Kidney (tissue), 14 donors: ENCODE results near the gene EEF1AKMT1. TPM values are rescaled to one million over a fixed set of nuclear protein-coding genes. Genes with fewer than 3 reads are reported as not detected.

Source experiments
- DNase-seq, 5 donors: peaks; one replicate each; pipeline ENCODE4 v3.0.0-alpha.2; 2013 to 2020
- FAIRE-seq: peaks from 2 replicates; lab custom pipeline; 2012; peaks lifted over from hg19 to GRCh38; lab: Jason Lieb, UNC
- H3K27ac ChIP-seq, 2 donors: one replicate each; pipeline ENCODE4 v1.7.0; 2013; ENCODE audit warnings: low read depth in 2 of 2, low read length in 2 of 2, inconsistent platforms in 1 of 2
- H3K27me3 ChIP-seq: one replicate; pipeline ENCODE4 v1.7.1; 2013; ENCODE audit warnings: low read length, inconsistent platforms; ENCODE audit not compliant: control insufficient read depth, insufficient read depth
- H3K36me3 ChIP-seq, 3 donors: one replicate each; pipeline versions ENCODE4 v1.7.0 to v1.7.1; 2013; ENCODE audit warnings: low read length in 3 of 3, control low read depth in 1 of 3, inconsistent platforms in 1 of 3; ENCODE audit not compliant: insufficient read depth in 3 of 3, control insufficient read depth in 2 of 3
- H3K4me1 ChIP-seq, 3 donors: one replicate each; pipeline versions ENCODE4 v1.7.0 to v1.7.1; 2013; ENCODE audit warnings: low read length in 3 of 3, inconsistent platforms in 1 of 3, low read depth in 1 of 3; ENCODE audit not compliant: control insufficient read depth in 2 of 3, insufficient read depth in 2 of 3
- H3K4me3 ChIP-seq, 3 donors: one replicate each; pipeline versions ENCODE4 v1.7.0 to v1.8.1; 2013; ENCODE audit warnings: low read length in 3 of 3, control low read depth in 1 of 3, inconsistent platforms in 1 of 3
- H3K9ac ChIP-seq, 3 donors: one replicate each; pipeline versions ENCODE4 v1.7.0 to v1.7.1; 2013; ENCODE audit warnings: low read length in 3 of 3, control low read depth in 1 of 3, inconsistent platforms in 1 of 3
- H3K9me3 ChIP-seq, 3 donors: one replicate each; pipeline versions ENCODE4 v1.7.0 to v1.7.1; 2013; ENCODE audit warnings: low read length in 3 of 3, control low read depth in 1 of 3, inconsistent platforms in 1 of 3; ENCODE audit not compliant: control insufficient read depth in 2 of 3, insufficient read depth in 1 of 3
- CTCF ChIP-seq: IDR thresholded peaks from 3 replicates; pipeline ENCODE4 v1.5.1; 2012; ENCODE audit warnings: mild to moderate bottlenecking, moderate library complexity, borderline replicate concordance; ENCODE audit not compliant: insufficient read depth; ENCODE audit errors: extremely low read depth
- intact Hi-C: fragments of 100-400 bp; cut with DNase I; formaldehyde crosslinking; loops from one replicate; pipeline ENCODE4 v1.11.1; 2022
- polyA plus RNA-seq: library from polyadenylated mRNA; stranded (reverse); fragments of 350-450 nt; fragmentation: Illumina TruSeq; extraction: RNeasy Lipid Tissue Mini Kit (QIAGEN cat#74804); gene quantifications from one replicate; pipeline ENCODE4 v1.2.3, GENCODE V29; 2014; ENCODE audit warnings: low read depth, low replicate concordance; ENCODE audit not compliant: insufficient read depth
- total RNA-seq: library from RNA; stranded (reverse); fragmentation: NEBNext Ultra II Directional; extraction: Animal tissue kit (Norgen Biotek cat#: 25700); gene quantifications from one replicate; pipeline ENCODE4 v1.2.1, GENCODE V29; 2021
- donor health status: control.
- donor health status: control.
- donor health status: control.
- donor health status: control.
- donor health status: control.
- donor health status: DM: yes; HTN: yes; CAD: no.
- donor health status: Normal renal cell carcinoma (clear cell type).

Gene EEF1AKMT1
- total and polyA plus RNA-seq, 2 donors from 2014 or later = 10.7 to 16.6 TPM

GRCh38 chr13:20772401-20773131, 1.2 kb downstream of the EEF1AKMT1 start:
- Histone ChIP-seq H3K9me3 (peaks cover 0 to 1% (median 0%) of the 10 kb centered on the region in 3 donors), H3K27me3 (no peaks in the 10 kb centered on the region), H3K9ac (peak overlapping the region; percentile 78 to 95 (median 95)), H3K36me3 (no peaks in the 10 kb centered on the region), H3K4me1 (peaks cover 0 to 7% (median 5%) of the 10 kb centered on the region in 3 donors), H3K4me3 (peak overlapping the region; percentile 84 to 93 (median 88)), H3K27ac (no peak overlapping the region)
- intact Hi-C loops = no loop called here
- peak in 1 of 5 donors; percentile 0 for DNase-seq
- TF ChIP-seq CTCF = no peak
- no peak for FAIRE-seq

- H3K36me3 ChIP-seq = no peaks in the 10 kb centered on the region
- no peak for FAIRE-seq
- intact Hi-C loops = no loop called here
Measured at GRCh38 chr13:20769834-20770233, 3.9 kb downstream of the EEF1AKMT1 start.

GRCh38 chr13:20769091-20769490, 4.7 kb downstream of the EEF1AKMT1 start:
- FAIRE-seq (no peak), DNase-seq (no peak)
- Histone ChIP-seq H3K9me3 (peaks cover 0 to 1% (median 0%) of the 10 kb centered on the region in 3 donors), H3K27ac (no peak overlapping the region), H3K27me3 (no peaks in the 10 kb centered on the region), H3K36me3 (no peaks in the 10 kb centered on the region), H3K4me3 (no peak overlapping the region), H3K9ac (no peak overlapping the region), H3K4me1 (peaks cover 0 to 7% (median 5%) of the 10 kb centered on the region in 3 donors)
- intact Hi-C loops = no loop called here
- TF ChIP-seq CTCF = no peak

More at GRCh38 chr13:20769834-20770233, 3.9 kb downstream of the EEF1AKMT1 start:
- Histone ChIP-seq H3K9me3 (peaks cover 0 to 1% (median 0%) of the 10 kb centered on the region in 3 donors), H3K9ac (no peak overlapping the region), H3K4me1 (peaks cover 0 to 7% (median 5%) of the 10 kb centered on the region in 3 donors), H3K4me3 (no peak overlapping the region), H3K27me3 (no peaks in the 10 kb centered on the region), H3K27ac (no peak overlapping the region)
- TF ChIP-seq CTCF = no peak
- no peak for DNase-seq
